Upper lobe of left lung (tissue), 6 donors: ENCODE results near the gene CHRNA7. TPM values are rescaled to one million over a fixed set of nuclear protein-coding genes. Genes with fewer than 3 reads are reported as not detected.

Source experiments
- ATAC-seq, 2 donors: fragments of 200-7000 bp; cut with Tn5 transposase; one replicate each; pipeline ENCODE4 v1.9.1; 2022; ENCODE audit warnings: mild to moderate bottlenecking in 2 of 2, moderate library complexity in 2 of 2; ENCODE audit not compliant: low FRiP score in 2 of 2
- DNase-seq, 2 donors: peaks; one replicate each; pipeline ENCODE4 v3.0.0-alpha.2; 2019 to 2020
- H3K27ac ChIP-seq, 4 donors: fragments of 200-600 bp; sonication (generic); one replicate each; pipeline ENCODE4 v1.5.1; 2016 to 2019
- H3K27me3 ChIP-seq, 4 donors: fragments of 200-600 bp; sonication (generic); one replicate each; pipeline ENCODE4 v1.5.1; 2017 to 2019
- H3K36me3 ChIP-seq, 4 donors: fragments of 200-600 bp; sonication (generic); one replicate each; pipeline ENCODE4 v1.5.1; 2016 to 2019
- H3K4me1 ChIP-seq, 4 donors: fragments of 200-600 bp; sonication (generic); one replicate each; pipeline ENCODE4 v1.5.1; 2018 to 2019
- H3K4me3 ChIP-seq, 4 donors: fragments of 200-600 bp; sonication (generic); one replicate each; pipeline ENCODE4 v1.5.1; 2017 to 2019; ENCODE audit warnings: mild to moderate bottlenecking in 2 of 4, moderate library complexity in 1 of 4
- H3K9me3 ChIP-seq, 4 donors: fragments of 200-600 bp; sonication (generic); one replicate each; pipeline ENCODE4 v1.5.1; 2018 to 2019
- EP300 ChIP-seq, 4 donors: sonication (generic); formaldehyde crosslinking; IDR thresholded peaks; one replicate each; pipeline ENCODE4 v1.5.1; 2017; ENCODE audit warnings: antibody characterized with exemption in 4 of 4, control low read depth in 2 of 4
- POLR2A ChIP-seq, 4 donors: fragments of 450-650 bp; IDR thresholded peaks; one replicate each; pipeline ENCODE4 v1.5.1; 2016 to 2017; ENCODE audit warnings: antibody characterized with exemption in 4 of 4, mild to moderate bottlenecking in 2 of 4
- POLR2AphosphoS5 ChIP-seq, 2 donors: sonication (generic); formaldehyde crosslinking; IDR thresholded peaks; one replicate each; pipeline ENCODE4 v1.5.1; 2017; ENCODE audit warnings: antibody characterized with exemption in 2 of 2
- WGBS, 2 donors: methylation state at CpG; one replicate each; pipeline ENCODE4 v1.1.5; 2017 to 2018; 5-methylcytosine and 5-hydroxymethylcytosine counted together
- total RNA-seq, 6 donors: library from RNA; depleted of rRNA in 4 of 6; stranded (reverse); fragments of >200 nt in 4 of 6; gene quantifications; one replicate each; pipeline versions ENCODE4 v1.1.0 to v1.2.1, GENCODE V29; 2016 to 2021
- TF ChIP-seq, protein P1 (sequence below), 6 experiments: fragments of 450-650 bp in 4 of 6; fragments of 200-600 bp in 2 of 6; sonication (generic) in 2 of 6; IDR thresholded peaks; one replicate each; pipeline ENCODE4 v1.5.1; 2016 to 2019; ENCODE audit warnings: antibody characterized with exemption in 6 of 6
- donor health status: DM: no; HTN: no; CAD: no; lungs with moderate emphysema.
- donor health status: DM: no; HTN: yes; CAD: no; lungs with severe emphysema.

CHRNA7 gene
- total RNA-seq, 6 donors from 2014 or later = 1.1 to 5.2 (median 1.7) TPM

DNA sequence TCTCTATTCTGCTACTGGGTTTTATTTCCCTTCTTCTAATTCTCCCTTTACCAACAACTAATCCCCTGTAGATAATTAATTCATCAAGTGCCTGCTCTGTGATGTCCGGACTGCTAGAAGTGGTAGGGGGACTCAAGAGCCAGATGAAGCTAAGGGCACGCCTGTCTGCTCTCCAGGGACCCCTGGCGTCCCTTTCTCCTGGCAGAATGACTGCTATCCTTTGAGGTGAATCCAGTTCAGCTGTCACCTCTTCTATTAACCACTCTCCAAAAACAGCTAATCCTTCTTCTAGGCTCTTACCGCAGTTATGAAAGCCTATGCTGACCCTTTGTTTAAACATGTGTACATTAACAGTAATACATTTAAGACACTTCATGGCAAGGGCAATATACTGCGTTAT, 1.4 kb upstream of the CHRNA7 start:
- peaks cover 0 to 10% (median 2%) of the 10 kb centered on the region in 4 donors for H3K27me3 ChIP-seq
- DNase-seq = no peak
- no peak overlapping the region for H3K27ac ChIP-seq
- no peaks in the 10 kb centered on the region for H3K36me3 ChIP-seq
- peak overlapping the region in 1 of 4 donors; percentile 60 for H3K4me3 ChIP-seq
- no peaks in the 10 kb centered on the region for H3K9me3 ChIP-seq
- peaks cover 10 to 25% (median 17%) of the 10 kb centered on the region in 4 donors for H3K4me1 ChIP-seq
- 4 to 11% methylated on average over 5 of the region's 5 CpGs for WGBS, 2 donors
- TF ChIP-seq POLR2AphosphoS5 (IDR thresholded peaks at IDR 0.05) (no peak), EP300 (IDR thresholded peaks at IDR 0.05) (no peak), POLR2A (IDR thresholded peaks at IDR 0.05) (no peak)
- TF ChIP-seq, protein P1, sequence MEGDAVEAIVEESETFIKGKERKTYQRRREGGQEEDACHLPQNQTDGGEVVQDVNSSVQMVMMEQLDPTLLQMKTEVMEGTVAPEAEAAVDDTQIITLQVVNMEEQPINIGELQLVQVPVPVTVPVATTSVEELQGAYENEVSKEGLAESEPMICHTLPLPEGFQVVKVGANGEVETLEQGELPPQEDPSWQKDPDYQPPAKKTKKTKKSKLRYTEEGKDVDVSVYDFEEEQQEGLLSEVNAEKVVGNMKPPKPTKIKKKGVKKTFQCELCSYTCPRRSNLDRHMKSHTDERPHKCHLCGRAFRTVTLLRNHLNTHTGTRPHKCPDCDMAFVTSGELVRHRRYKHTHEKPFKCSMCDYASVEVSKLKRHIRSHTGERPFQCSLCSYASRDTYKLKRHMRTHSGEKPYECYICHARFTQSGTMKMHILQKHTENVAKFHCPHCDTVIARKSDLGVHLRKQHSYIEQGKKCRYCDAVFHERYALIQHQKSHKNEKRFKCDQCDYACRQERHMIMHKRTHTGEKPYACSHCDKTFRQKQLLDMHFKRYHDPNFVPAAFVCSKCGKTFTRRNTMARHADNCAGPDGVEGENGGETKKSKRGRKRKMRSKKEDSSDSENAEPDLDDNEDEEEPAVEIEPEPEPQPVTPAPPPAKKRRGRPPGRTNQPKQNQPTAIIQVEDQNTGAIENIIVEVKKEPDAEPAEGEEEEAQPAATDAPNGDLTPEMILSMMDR (IDR thresholded peaks at IDR 0.05) = no peak
- ATAC-seq = no peak

DNA sequence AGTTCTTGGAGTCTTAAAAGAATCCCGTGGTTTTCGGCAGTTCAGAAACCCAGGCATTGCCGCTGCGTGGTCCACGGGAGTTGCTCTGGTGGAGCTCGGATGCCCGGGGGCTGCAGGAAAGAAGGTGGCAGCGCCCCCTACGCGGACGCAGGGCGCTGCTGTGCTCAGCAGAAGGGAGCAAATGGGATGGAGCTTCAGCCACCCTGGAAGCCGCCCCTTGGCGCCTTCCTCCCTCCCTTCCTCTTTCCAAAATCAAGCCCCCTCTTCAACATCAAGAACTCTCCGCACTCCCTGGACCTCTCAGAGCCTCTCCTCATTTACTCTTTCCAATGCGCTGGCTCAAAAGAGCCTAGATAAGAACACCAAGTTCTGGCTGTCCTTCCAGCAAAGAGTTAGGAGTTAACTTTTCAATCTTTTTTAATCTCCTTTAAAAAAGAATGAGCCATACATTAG, 880 bp upstream of the CHRNA7 start:
- peak in 1 of 2 donors; percentile 58 for DNase-seq
- peak overlapping the region in 3 of 4 donors; percentile 46 to 60 (median 59) for H3K4me3 ChIP-seq
- TF ChIP-seq, protein P1 (IDR thresholded peaks at IDR 0.05) = no peak
- TF ChIP-seq POLR2A (IDR thresholded peaks at IDR 0.05) (no peak), POLR2AphosphoS5 (IDR thresholded peaks at IDR 0.05) (no peak), EP300 (IDR thresholded peaks at IDR 0.05) (no peak)
- no peak overlapping the region for H3K27ac ChIP-seq
- ATAC-seq = peak; percentile 26 to 29
- peaks cover 0 to 10% (median 2%) of the 10 kb centered on the region in 4 donors for H3K27me3 ChIP-seq
- no peaks in the 10 kb centered on the region for H3K36me3 ChIP-seq
- no peaks in the 10 kb centered on the region for H3K9me3 ChIP-seq
- WGBS, 2 donors = 2 to 4% methylated on average over 12 to 13 of the region's 16 CpGs
- H3K4me1 ChIP-seq = peaks cover 10 to 25% (median 17%) of the 10 kb centered on the region in 4 donors

DNA sequence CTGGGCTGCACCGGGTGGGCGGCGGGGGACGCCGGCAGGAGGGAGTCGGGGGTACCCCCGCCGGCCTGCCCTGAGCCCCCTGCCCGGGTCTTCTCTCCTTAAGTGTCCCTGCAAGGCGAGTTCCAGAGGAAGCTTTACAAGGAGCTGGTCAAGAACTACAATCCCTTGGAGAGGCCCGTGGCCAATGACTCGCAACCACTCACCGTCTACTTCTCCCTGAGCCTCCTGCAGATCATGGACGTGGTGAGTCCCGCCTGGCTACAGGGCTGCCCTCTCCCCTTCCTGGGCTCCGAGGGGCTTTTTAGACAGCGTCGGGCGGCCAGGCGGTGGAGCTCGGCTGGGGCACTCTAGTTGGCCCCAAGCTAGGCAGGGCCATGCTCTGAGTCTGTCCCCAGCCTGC, 480 bp downstream of the CHRNA7 start:
- Histone ChIP-seq H3K27ac (no peak overlapping the region), H3K9me3 (no peaks in the 10 kb centered on the region), H3K36me3 (no peaks in the 10 kb centered on the region), H3K4me1 (peaks cover 10 to 25% (median 17%) of the 10 kb centered on the region in 4 donors), H3K4me3 (peak overlapping the region in 3 of 4 donors; percentile 46 to 60 (median 59)), H3K27me3 (peaks cover 0 to 10% (median 2%) of the 10 kb centered on the region in 4 donors)
- peak; percentile 18 to 26 for ATAC-seq
- 5 to 11% methylated on average over 10 to 15 of the region's 21 CpGs for WGBS, 2 donors
- peak in 1 of 2 donors; percentile 29 for DNase-seq
- TF ChIP-seq POLR2A (IDR thresholded peaks at IDR 0.05) (no peak), POLR2AphosphoS5 (IDR thresholded peaks at IDR 0.05) (no peak), EP300 (IDR thresholded peaks at IDR 0.05) (no peak)
- TF ChIP-seq, protein P1 (IDR thresholded peaks at IDR 0.05) = no peak

DNA sequence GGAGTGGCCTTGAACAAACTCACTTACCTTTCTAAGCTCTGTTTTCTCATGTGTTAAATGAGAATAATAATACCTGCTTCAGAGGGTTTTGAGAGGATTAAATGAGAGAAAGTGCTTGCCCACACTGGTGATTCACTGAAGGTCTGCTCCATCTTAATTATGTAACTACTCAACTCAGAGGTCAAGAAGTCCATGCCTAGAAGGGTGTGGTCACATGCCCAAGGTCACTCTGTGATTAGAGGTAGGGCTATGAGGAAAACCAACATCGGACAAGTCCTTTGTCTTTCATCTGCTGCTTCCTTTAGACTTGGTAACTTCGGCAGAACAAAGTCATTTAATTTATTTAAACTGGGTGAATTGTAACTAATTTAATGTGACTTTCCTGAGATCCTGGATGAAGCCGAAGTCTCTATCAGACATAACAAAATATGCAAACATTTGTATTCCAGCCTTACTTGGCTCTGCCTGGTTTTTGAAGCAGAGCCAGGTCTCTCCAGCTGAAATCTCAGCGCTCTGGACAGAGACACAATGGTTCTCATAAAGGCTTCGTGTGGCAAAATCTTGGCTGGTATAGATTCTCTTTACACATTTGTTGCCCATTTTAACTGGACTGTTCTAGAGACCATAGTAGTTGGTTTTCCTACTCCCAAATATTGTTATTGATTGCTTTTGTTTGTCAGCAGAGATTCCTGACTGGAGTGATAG, 3.0 kb downstream of the CHRNA7 start:
- Histone ChIP-seq H3K9me3 (no peaks in the 10 kb centered on the region), H3K4me1 (peaks cover 10 to 25% (median 17%) of the 10 kb centered on the region in 4 donors), H3K36me3 (no peaks in the 10 kb centered on the region), H3K27ac (no peak overlapping the region), H3K4me3 (no peak overlapping the region), H3K27me3 (peaks cover 0 to 10% (median 2%) of the 10 kb centered on the region in 4 donors)
- WGBS, 2 donors = 62 to 70% methylated on average over 5 of the region's 5 CpGs
- DNase-seq (no peak), ATAC-seq (no peak)
- TF ChIP-seq EP300 (IDR thresholded peaks at IDR 0.05) (no peak), POLR2AphosphoS5 (IDR thresholded peaks at IDR 0.05) (no peak), POLR2A (IDR thresholded peaks at IDR 0.05) (no peak)
- TF ChIP-seq, protein P1 (IDR thresholded peaks at IDR 0.05) = no peak
